ENCODE data around the gene PIK3AP1.
"Not testable (repeated sequence)": the region's sequence is repeated elsewhere in the genome, so short reads cannot be mapped to it uniquely, and the experiment has no call there.

Gene PIK3AP1

GRCh38 chr10:96720422-96721206, at the start of gene PIK3AP1:
PIK3AP1 (minus strand) TSS chr10:96720514; CDS start chr10:96720394, 120 bp downstream.
- DNase-seq (ENCODE audit: low read depth), result peak; percentile 28

- no peak for DNase-seq (ENCODE audit: low read depth)
Observed at GRCh38 chr10:96768136-96768535, 47.8 kb upstream of the PIK3AP1 start.

GRCh38 chr10:96767611-96768010, 47.3 kb upstream of the PIK3AP1 start:
- DNase-seq (ENCODE audit: low read depth), result no peak

GRCh38 chr10:96765406-96766240, 45.3 kb upstream of the PIK3AP1 start:
- DNase-seq (ENCODE audit: low read depth), result peak; percentile 64

GRCh38 chr10:96764425-96765060, 44.2 kb upstream of the PIK3AP1 start:
- DNase-seq (ENCODE audit: low read depth), result no peak

- DNase-seq (ENCODE audit: low read depth), result no peak
Observed at GRCh38 chr10:96758423-96758822, 38.1 kb upstream of the PIK3AP1 start.

- no peak for DNase-seq (ENCODE audit: low read depth)
Observed at GRCh38 chr10:96756111-96756903, 36.0 kb upstream of the PIK3AP1 start.

- no peak for DNase-seq (ENCODE audit: low read depth)
Observed at GRCh38 chr10:96753956-96754355, 33.6 kb upstream of the PIK3AP1 start.

GRCh38 chr10:96752375-96752774, 32.1 kb upstream of the PIK3AP1 start:
- no peak for DNase-seq (ENCODE audit: low read depth)

- DNase-seq (ENCODE audit: low read depth), result not testable (repeated sequence)
Observed at GRCh38 chr10:96750316-96750715, 30.0 kb upstream of the PIK3AP1 start.

GRCh38 chr10:96747734-96748550, 27.6 kb upstream of the PIK3AP1 start:
- DNase-seq (ENCODE audit: low read depth), result no peak

GRCh38 chr10:96746503-96746902, 26.2 kb upstream of the PIK3AP1 start:
- DNase-seq (ENCODE audit: low read depth), result no peak

GRCh38 chr10:96745950-96746349, 25.6 kb upstream of the PIK3AP1 start:
- no peak for DNase-seq (ENCODE audit: low read depth)

GRCh38 chr10:96743988-96744585, 23.8 kb upstream of the PIK3AP1 start:
- no peak for DNase-seq (ENCODE audit: low read depth)

- DNase-seq (ENCODE audit: low read depth), result not testable (repeated sequence)
Observed at GRCh38 chr10:96741557-96741956, 21.2 kb upstream of the PIK3AP1 start.

- DNase-seq (ENCODE audit: low read depth), result no peak
Observed at GRCh38 chr10:96740579-96741281, 20.4 kb upstream of the PIK3AP1 start.

GRCh38 chr10:96740141-96740540, 19.8 kb upstream of the PIK3AP1 start:
- no peak for DNase-seq (ENCODE audit: low read depth)

- not testable (repeated sequence) for DNase-seq (ENCODE audit: low read depth)
Observed at GRCh38 chr10:96737307-96737902, 17.1 kb upstream of the PIK3AP1 start.

- no peak for DNase-seq (ENCODE audit: low read depth)
Observed at GRCh38 chr10:96724621-96725020, 4.3 kb upstream of the PIK3AP1 start.

- DNase-seq (ENCODE audit: low read depth), result no peak
Observed at GRCh38 chr10:96721207-96721572, 876 bp upstream of the PIK3AP1 start.

All from activated T-cell treated with anti-CD3 and anti-CD28 coated beads for 24 hours (primary cell).